Measurements from ENCODE around the gene TEN1.

DNA sequence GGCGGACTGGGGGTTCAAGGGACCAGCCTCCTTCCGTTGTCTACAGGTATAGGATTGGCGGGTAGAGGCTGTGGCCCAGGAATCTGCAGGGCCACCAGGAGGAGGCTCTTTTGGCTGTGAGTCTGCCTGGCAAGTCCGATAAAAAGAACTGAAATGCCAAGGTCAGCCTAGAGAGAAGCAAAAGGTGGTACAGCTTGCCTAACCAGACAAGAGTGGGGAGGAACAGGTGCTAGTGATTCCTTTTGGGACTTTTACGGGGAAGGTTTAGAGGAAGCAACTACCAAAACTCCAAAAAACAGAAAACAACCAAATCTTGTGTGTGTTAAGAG, 53.7 kb downstream of the TEN1 start:
- TF ChIP-seq, protein P1, sequence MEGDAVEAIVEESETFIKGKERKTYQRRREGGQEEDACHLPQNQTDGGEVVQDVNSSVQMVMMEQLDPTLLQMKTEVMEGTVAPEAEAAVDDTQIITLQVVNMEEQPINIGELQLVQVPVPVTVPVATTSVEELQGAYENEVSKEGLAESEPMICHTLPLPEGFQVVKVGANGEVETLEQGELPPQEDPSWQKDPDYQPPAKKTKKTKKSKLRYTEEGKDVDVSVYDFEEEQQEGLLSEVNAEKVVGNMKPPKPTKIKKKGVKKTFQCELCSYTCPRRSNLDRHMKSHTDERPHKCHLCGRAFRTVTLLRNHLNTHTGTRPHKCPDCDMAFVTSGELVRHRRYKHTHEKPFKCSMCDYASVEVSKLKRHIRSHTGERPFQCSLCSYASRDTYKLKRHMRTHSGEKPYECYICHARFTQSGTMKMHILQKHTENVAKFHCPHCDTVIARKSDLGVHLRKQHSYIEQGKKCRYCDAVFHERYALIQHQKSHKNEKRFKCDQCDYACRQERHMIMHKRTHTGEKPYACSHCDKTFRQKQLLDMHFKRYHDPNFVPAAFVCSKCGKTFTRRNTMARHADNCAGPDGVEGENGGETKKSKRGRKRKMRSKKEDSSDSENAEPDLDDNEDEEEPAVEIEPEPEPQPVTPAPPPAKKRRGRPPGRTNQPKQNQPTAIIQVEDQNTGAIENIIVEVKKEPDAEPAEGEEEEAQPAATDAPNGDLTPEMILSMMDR (IDR thresholded peaks at IDR 0.05; ENCODE audit: low read depth, low read length, missing input control) = no peak
- TF ChIP-seq, protein P2, sequence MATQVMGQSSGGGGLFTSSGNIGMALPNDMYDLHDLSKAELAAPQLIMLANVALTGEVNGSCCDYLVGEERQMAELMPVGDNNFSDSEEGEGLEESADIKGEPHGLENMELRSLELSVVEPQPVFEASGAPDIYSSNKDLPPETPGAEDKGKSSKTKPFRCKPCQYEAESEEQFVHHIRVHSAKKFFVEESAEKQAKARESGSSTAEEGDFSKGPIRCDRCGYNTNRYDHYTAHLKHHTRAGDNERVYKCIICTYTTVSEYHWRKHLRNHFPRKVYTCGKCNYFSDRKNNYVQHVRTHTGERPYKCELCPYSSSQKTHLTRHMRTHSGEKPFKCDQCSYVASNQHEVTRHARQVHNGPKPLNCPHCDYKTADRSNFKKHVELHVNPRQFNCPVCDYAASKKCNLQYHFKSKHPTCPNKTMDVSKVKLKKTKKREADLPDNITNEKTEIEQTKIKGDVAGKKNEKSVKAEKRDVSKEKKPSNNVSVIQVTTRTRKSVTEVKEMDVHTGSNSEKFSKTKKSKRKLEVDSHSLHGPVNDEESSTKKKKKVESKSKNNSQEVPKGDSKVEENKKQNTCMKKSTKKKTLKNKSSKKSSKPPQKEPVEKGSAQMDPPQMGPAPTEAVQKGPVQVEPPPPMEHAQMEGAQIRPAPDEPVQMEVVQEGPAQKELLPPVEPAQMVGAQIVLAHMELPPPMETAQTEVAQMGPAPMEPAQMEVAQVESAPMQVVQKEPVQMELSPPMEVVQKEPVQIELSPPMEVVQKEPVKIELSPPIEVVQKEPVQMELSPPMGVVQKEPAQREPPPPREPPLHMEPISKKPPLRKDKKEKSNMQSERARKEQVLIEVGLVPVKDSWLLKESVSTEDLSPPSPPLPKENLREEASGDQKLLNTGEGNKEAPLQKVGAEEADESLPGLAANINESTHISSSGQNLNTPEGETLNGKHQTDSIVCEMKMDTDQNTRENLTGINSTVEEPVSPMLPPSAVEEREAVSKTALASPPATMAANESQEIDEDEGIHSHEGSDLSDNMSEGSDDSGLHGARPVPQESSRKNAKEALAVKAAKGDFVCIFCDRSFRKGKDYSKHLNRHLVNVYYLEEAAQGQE (IDR thresholded peaks at IDR 0.05) = no peak
- TF ChIP-seq GABPA (IDR thresholded peaks at IDR 0.05 in 1 of 2, conservative IDR thresholded peaks at IDR 0.05 in 1 of 2) (no peak), YY1 (IDR thresholded peaks at IDR 0.05) (no peak), TAF1 (conservative IDR thresholded peaks at IDR 0.05) (no peak), SP1 (IDR thresholded peaks at IDR 0.05) (no peak), RAD21 (IDR thresholded peaks at IDR 0.05) (no peak), FOXA1 (IDR thresholded peaks at IDR 0.05) (no peak), JUND (IDR thresholded peaks at IDR 0.05) (no peak), HNF4G (IDR thresholded peaks at IDR 0.05) (no peak), HNF4A (conservative IDR thresholded peaks at IDR 0.05) (no peak)
- TF ChIP-seq, protein P3, sequence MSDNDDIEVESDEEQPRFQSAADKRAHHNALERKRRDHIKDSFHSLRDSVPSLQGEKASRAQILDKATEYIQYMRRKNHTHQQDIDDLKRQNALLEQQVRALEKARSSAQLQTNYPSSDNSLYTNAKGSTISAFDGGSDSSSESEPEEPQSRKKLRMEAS (IDR thresholded peaks at IDR 0.05) = no peak
- TF ChIP-seq, protein P4, sequence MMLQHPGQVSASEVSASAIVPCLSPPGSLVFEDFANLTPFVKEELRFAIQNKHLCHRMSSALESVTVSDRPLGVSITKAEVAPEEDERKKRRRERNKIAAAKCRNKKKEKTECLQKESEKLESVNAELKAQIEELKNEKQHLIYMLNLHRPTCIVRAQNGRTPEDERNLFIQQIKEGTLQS (IDR thresholded peaks at IDR 0.05) = no peak

All from liver (tissue), 3 donors.